Memory B cell (primary cell): ENCODE measurements around the gene PIM3.

Experiments
- ATAC-seq: fragments of 150-1000 bp; cut with Tn5 transposase; 2 replicates; pipeline ENCODE4 v1.10.0; 2021; ENCODE audit warnings: low read depth, mild to moderate bottlenecking, moderate library complexity
- DNase-seq, 2 donors: peaks; one replicate each; pipeline ENCODE4 v3.0.0; 2022; ENCODE audit warnings: low spot score in 2 of 2
- H3K27ac Mint-ChIP-seq: one replicate; pipeline ENCODE4 v1.8.0; 2022; ENCODE audit warnings: mild to moderate bottlenecking, moderate library complexity, mixed read lengths
- H3K27me3 Mint-ChIP-seq: one replicate; pipeline ENCODE4 v1.8.0; 2022; ENCODE audit warnings: mixed read lengths
- H3K36me3 Mint-ChIP-seq: one replicate; pipeline ENCODE4 v1.8.0; 2022; ENCODE audit warnings: mild to moderate bottlenecking, mixed read lengths
- H3K4me1 Mint-ChIP-seq: one replicate; pipeline ENCODE4 v1.8.0; 2022; ENCODE audit warnings: mixed read lengths
- H3K4me3 Mint-ChIP-seq: one replicate; pipeline ENCODE4 v1.8.0; 2022; ENCODE audit warnings: mild to moderate bottlenecking, moderate library complexity, mixed read lengths
- H3K9me3 Mint-ChIP-seq: one replicate; pipeline ENCODE4 v1.8.0; 2022; ENCODE audit warnings: mixed read lengths

PIM3 gene

GRCh38 chr22:49953680-49954344 is 6.8 kb upstream of the PIM3 start:
- Mint-ChIP-seq H3K36me3 (no peaks in the 10 kb centered on the region), H3K4me1 (peaks cover 7% of the 10 kb centered on the region), H3K27me3 (no peaks in the 10 kb centered on the region), H3K27ac (no peak overlapping the region), H3K4me3 (no peak overlapping the region), H3K9me3 (no peaks in the 10 kb centered on the region)
- no peak for DNase-seq
- ATAC-seq: no peak

DNA sequence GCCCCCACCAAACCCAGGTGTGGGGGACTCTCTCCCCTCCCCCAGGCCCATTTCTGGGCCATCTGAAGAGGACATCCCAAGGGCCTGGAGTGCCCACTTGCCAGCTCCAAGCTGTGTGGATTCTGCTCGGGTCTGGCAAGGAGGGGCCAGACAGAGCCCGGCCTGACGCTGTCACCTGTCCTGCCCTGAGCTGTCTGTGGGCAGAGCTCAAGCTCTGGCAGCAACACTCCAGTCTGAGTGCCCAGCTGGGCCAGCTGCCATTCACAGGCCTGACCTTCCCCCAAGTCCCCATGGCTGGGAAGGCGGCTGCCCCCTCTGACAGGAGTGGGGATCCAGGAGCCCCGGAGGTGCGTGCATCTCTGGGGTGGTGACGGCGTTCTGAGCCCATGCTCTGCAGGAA is 6.2 kb upstream of the PIM3 start:
- Mint-ChIP-seq H3K4me1 (peaks cover 12% of the 10 kb centered on the region), H3K27ac (no peak overlapping the region), H3K9me3 (no peaks in the 10 kb centered on the region), H3K4me3 (no peak overlapping the region), H3K27me3 (no peaks in the 10 kb centered on the region), H3K36me3 (no peaks in the 10 kb centered on the region)
- ATAC-seq (no peak), DNase-seq (no peak)

DNA sequence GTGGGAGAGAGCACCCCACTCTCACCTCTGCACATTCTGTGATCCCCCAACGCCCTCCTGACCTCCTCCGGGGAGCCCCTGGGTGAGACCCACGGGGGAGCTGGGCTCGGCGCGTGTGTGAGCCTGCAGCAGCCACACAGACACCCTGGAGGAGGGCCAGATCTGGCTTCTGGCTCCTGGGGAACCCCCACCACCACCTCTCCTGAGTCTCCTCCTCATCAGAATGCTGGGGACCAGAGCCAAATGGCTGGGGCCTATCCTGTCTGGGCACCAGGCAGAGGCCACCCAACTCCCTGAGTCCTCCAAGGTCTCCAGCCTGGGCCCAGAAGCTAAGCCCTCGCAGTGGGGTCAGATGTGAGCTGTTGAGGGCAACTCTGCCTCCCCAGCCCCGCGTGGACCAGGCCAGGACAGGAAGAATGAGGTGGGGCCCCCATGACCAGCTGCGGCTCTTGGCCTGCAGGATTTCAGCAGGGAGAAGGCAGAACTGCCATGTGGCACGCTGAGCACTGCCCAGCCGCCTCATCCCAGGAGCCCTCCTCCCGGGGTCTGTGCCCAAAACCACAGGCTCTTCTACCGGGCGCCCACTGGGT is 5.5 kb upstream of the PIM3 start:
- Mint-ChIP-seq H3K4me3 (no peak overlapping the region), H3K27ac (no peak overlapping the region), H3K4me1 (peaks cover 15% of the 10 kb centered on the region), H3K27me3 (no peaks in the 10 kb centered on the region), H3K9me3 (no peaks in the 10 kb centered on the region), H3K36me3 (no peaks in the 10 kb centered on the region)
- no peak for ATAC-seq
- no peak for DNase-seq

DNA sequence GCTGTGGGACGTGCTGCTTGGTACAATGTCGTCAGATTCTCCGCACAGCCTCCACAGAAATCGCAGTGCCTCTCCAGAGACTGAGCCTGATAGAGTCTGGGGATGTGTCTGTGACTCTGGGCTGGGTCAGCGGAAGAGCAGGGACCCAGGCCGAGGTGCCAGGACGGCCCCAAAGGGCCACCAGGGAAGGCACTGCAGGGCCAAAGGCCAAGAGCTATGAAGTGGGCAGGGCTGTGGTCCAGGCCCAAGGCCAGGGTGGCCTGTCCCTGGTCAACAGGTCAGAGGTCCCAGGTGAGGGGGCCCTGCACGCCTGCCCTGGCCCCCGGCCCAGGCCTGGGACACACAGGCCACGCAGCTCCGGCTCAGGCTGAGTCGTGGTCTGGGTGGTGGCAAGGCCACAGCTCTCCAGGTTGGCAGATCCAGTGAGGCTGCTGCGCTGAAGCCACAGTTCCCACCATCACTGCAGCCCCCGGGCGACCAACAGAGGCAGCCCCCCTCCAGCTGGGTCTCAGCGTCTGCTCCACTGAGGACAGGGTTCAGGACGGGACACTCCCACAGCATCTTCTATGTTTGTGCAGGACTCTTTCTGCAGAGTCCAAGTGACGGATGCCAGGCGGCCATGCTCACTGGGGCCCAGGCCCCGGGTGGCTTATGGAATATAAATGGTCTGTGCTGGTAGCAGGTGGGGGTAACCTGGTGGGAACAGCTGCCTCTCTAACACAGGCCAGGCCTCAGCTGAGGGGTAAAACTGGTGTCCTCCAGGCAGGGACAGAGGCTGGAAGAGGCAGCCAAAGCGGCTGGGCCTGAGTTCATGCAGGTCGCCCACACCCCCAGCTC is 4.8 kb upstream of the PIM3 start:
- peaks cover 15% of the 10 kb centered on the region for H3K4me1 Mint-ChIP-seq
- H3K4me3 Mint-ChIP-seq: no peak overlapping the region
- H3K36me3 Mint-ChIP-seq: no peaks in the 10 kb centered on the region
- H3K9me3 Mint-ChIP-seq: no peaks in the 10 kb centered on the region
- no peak for DNase-seq
- H3K27me3 Mint-ChIP-seq: no peaks in the 10 kb centered on the region
- no peak overlapping the region for H3K27ac Mint-ChIP-seq
- no peak for ATAC-seq

DNA sequence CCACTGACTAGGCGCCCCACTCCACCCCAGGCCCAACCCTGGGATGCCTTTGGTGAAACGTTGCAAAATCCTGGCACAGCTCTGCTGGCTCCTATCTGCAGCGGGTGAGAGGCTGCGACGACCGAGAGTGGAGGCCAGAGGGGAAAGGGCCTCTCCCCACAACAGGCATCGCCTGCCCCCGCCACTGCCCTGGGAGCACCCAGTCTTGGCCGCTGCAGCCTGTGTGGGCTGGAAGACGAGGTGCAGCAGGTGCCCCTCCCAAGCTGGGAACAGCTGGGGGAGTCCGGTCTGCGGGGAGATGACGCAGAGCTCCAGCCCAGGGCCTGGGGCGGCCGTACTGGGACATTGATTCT is 4.2 kb upstream of the PIM3 start:
- DNase-seq (no peak), ATAC-seq (no peak)
- no peaks in the 10 kb centered on the region for H3K27me3 Mint-ChIP-seq
- H3K27ac Mint-ChIP-seq: no peak overlapping the region
- H3K4me3 Mint-ChIP-seq: no peak overlapping the region
- H3K9me3 Mint-ChIP-seq: no peaks in the 10 kb centered on the region
- H3K4me1 Mint-ChIP-seq: peaks cover 12% of the 10 kb centered on the region
- H3K36me3 Mint-ChIP-seq: no peaks in the 10 kb centered on the region

DNA sequence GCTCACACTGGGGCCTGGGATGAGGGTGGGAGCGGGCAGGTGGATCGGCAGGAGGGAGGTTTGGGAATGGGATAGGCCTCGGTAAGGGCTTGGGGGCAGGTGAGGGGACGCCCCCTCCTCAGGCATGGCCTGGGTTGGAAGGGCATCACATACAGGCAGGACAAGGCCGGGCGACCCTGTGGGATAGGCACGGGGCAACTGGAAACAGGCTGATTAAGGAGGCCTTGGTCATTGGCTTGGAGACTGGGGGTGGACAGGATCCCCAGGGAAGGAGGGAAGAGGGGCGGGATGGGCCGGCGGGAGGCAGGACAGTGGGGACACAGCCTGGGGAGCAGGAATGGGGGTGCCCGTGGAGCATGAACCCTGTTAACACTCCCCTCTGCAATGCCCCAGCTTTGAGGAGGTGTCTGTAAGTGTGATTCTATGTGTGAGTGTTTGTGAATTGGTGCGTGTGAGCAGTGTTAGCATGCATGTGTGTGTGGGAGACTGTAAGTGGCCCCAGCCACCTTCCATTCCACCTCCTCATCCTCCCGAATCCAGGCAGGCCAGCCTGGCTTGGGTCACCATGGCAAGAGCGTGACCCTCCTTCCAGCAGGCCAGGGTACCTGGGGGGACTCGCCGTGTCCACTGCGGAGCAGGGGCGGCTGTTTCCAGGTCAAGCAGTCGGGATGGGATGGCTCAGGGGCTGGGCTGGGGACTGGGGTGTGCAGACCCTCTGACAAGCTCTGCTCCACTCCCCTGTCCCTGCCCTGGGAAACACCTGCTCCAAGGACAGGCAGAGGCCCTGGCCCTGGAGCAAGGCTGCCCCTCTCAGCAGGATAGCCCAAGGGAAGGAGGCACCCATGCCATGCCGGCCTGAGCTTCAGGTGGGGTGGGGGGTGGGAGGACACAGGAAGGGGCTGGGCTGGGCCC is 3.4 kb upstream of the PIM3 start:
- Mint-ChIP-seq H3K27ac (no peak overlapping the region), H3K27me3 (no peaks in the 10 kb centered on the region), H3K4me3 (no peak overlapping the region), H3K36me3 (peaks cover 4% of the 10 kb centered on the region), H3K4me1 (peaks cover 12% of the 10 kb centered on the region), H3K9me3 (no peaks in the 10 kb centered on the region)
- ATAC-seq (no peak), DNase-seq (no peak)

- ATAC-seq (no peak), DNase-seq (no peak)
- H3K27me3 Mint-ChIP-seq: no peaks in the 10 kb centered on the region
- no peak overlapping the region for H3K4me3 Mint-ChIP-seq
- H3K27ac Mint-ChIP-seq: no peak overlapping the region
- H3K36me3 Mint-ChIP-seq: peaks cover 4% of the 10 kb centered on the region
- peaks cover 12% of the 10 kb centered on the region for H3K4me1 Mint-ChIP-seq
- H3K9me3 Mint-ChIP-seq: no peaks in the 10 kb centered on the region
Observed at GRCh38 chr22:49957826-49958365, 2.7 kb upstream of the PIM3 start.

DNA sequence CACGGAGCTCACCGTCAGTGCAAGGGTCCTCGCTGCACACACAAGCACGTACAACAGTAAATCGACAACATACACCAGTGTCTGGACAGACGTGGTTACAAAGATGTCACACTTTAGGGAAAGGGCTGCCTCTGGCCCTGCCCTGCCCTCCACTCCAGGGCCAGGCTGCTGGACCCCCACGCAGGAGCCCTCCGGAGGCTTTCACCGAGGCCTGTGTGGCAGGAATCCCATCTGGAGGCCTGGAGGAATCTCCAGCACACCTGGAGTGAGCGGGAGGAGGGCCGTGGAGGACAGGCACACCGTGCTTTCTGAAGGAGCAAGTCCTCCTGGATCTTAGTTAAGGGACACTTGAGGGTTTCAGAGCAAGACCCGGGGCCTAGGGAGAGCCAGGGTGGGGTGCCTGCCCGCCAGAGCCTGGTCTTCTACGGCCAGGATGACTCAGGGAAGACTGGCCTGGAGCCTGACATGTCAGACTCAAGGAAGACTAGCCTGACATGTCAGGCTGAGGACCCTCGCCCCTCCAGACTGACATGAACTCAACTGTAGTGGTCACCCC is 2.1 kb upstream of the PIM3 start:
- Mint-ChIP-seq H3K9me3 (no peaks in the 10 kb centered on the region), H3K27ac (peak overlapping the region; percentile 87), H3K4me3 (peak overlapping the region; percentile 81), H3K27me3 (no peaks in the 10 kb centered on the region), H3K36me3 (peaks cover 4% of the 10 kb centered on the region), H3K4me1 (peaks cover 14% of the 10 kb centered on the region)
- DNase-seq (no peak), ATAC-seq (no peak)

DNA sequence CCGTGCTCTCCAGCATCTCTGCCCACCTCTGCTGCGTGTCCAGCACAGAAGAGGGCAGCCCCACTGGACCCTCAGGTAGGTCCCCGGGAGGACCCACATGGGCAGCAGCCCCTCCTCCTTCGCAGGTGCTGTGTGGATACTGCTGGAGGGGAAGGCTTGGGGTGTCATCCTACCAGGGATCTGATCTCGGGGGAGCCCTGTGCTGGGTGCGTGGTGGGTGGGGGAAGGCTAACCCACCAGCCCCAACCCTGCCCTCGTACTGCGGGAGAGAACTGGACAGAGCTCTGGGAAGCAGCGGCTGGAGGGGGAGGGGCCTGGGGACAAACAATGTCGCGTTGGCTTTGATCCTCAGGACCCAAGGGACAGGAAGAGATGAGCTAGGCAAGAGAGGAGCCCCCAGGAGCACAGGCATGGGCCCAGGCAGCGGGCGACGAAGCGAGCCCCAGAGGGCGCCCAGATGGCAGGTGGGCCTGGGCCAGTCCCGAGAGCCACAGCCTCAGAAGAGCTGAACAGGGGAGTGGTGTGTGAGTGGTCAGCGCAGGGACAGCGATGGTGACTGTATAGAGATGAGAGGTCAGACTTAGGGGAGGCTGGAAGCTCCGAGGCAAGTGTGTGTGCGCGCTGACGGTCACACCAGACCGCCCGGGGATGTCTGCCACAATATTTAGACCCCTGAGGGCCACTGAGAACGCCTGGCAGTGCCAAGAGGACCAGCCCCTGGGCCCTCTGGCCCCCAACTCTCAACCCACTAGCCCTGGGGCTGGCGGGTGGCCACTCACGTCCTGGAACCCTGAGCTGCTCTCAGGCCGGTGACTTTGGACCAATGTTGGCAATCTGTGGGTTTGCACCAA is 1.4 kb upstream of the PIM3 start:
- H3K9me3 Mint-ChIP-seq: no peaks in the 10 kb centered on the region
- peaks cover 20% of the 10 kb centered on the region for H3K4me1 Mint-ChIP-seq
- H3K27me3 Mint-ChIP-seq: no peaks in the 10 kb centered on the region
- no peak for DNase-seq
- peaks cover 4% of the 10 kb centered on the region for H3K36me3 Mint-ChIP-seq
- peak overlapping the region; percentile 81 for H3K4me3 Mint-ChIP-seq
- no peak for ATAC-seq
- peak overlapping the region; percentile 87 for H3K27ac Mint-ChIP-seq

DNA sequence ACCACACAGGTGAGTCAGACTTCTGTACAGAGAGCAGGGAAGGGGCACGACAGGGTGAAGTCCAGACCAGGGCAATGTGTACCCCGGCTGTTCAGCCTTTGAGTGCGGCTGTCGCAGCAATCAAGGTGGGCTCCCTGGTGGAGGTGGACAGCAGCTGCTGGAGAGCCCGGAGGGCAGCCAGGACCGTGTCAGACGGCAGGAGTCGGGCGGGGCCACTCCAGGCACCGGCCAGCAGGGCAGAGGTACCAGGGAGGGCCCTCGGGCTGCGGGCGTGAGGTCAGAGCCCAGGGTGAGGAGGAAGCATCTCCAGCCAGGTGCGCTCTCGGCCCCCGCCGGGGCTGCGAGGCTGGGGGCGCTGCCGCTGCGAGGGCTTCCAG is 802 bp upstream of the PIM3 start:
- no peaks in the 10 kb centered on the region for H3K9me3 Mint-ChIP-seq
- DNase-seq: no peak
- H3K27ac Mint-ChIP-seq: peak overlapping the region; percentile 85
- peaks cover 4% of the 10 kb centered on the region for H3K36me3 Mint-ChIP-seq
- H3K4me3 Mint-ChIP-seq: peak overlapping the region; percentile 81
- peaks cover 24% of the 10 kb centered on the region for H3K4me1 Mint-ChIP-seq
- peak; percentile 16 for ATAC-seq
- H3K27me3 Mint-ChIP-seq: no peaks in the 10 kb centered on the region

GRCh38 chr22:49961005-49961600 is 531 bp downstream of the PIM3 start:
- ATAC-seq (no peak), DNase-seq (peak in 1 of 2 donors; percentile 59)
- peaks cover 4% of the 10 kb centered on the region for H3K36me3 Mint-ChIP-seq

DNA sequence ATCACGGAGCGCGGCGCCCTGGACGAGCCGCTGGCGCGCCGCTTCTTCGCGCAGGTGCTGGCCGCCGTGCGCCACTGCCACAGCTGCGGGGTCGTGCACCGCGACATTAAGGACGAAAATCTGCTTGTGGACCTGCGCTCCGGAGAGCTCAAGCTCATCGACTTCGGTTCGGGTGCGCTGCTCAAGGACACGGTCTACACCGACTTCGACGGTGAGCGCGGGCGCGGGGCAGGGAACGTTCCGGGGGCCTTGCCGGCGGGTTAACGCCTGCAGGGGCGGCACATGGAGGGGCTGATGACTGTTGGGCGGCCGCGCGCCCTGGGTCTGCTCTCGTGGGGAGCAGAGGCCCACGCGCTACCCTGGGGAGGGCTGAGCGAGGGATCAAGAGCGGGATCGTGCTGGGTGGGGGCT is 1.0 kb downstream of the PIM3 start:
- peak in 1 of 2 donors; percentile 51 for DNase-seq
- H3K4me1 Mint-ChIP-seq: peaks cover 31% of the 10 kb centered on the region
- H3K4me3 Mint-ChIP-seq: peak overlapping the region; percentile 89
- no peaks in the 10 kb centered on the region for H3K27me3 Mint-ChIP-seq
- H3K27ac Mint-ChIP-seq: peak overlapping the region; percentile 96
- peaks cover 4% of the 10 kb centered on the region for H3K36me3 Mint-ChIP-seq
- no peak for ATAC-seq
- H3K9me3 Mint-ChIP-seq: no peaks in the 10 kb centered on the region

More at GRCh38 chr22:49961005-49961600, 531 bp downstream of the PIM3 start:
- Mint-ChIP-seq H3K27ac (peak overlapping the region; percentile 96), H3K9me3 (no peaks in the 10 kb centered on the region), H3K4me1 (peaks cover 28% of the 10 kb centered on the region), H3K27me3 (no peaks in the 10 kb centered on the region), H3K4me3 (peak overlapping the region; percentile 89)
